GM12878 (cell line): Measurements from ENCODE around the gene PIM2. TPM values are rescaled to one million over a fixed set of nuclear protein-coding genes. Genes with fewer than 3 reads are reported as not detected.

Source experiments
- CEBPB ChIP-seq, 2 experiments: fragments of 150-350 bp in 1 of 2; IDR thresholded peaks; 2 replicates each; pipeline ENCODE4 v1.6.1; 2012 to 2014; ENCODE audit warnings: low read depth in 2 of 2, low read length in 2 of 2, borderline replicate concordance in 1 of 2, inconsistent platforms in 1 of 2
- CHD4 ChIP-seq: fragments of 200-600 bp; sonication (generic); IDR thresholded peaks from 2 replicates; pipeline ENCODE4 v1.6.1; 2016; ENCODE audit warnings: mild to moderate bottlenecking
- EP300 ChIP-seq, 2 experiments: fragments of 150-350 bp in 1 of 2; IDR thresholded peaks; 2 replicates each; pipeline ENCODE4 v1.6.1; 2011 to 2012; ENCODE audit warnings: low read depth in 2 of 2, low read length in 2 of 2, borderline replicate concordance in 1 of 2, improper control_type of control experiment in 1 of 2, inconsistent platforms in 1 of 2; ENCODE audit not compliant: control insufficient read depth in 1 of 2
- GATAD2B ChIP-seq: fragments of 450-650 bp; conservative IDR thresholded peaks from 2 replicates; pipeline ENCODE4 v1.6.1; 2017; ENCODE audit warnings: low read depth, mild to moderate bottlenecking, moderate library complexity
- HCFC1 ChIP-seq: fragments of 150-350 bp; IDR thresholded peaks from 2 replicates; pipeline ENCODE4 v1.6.1; 2014; ENCODE audit warnings: low read length
- HDAC2 ChIP-seq: fragments of 200-600 bp; sonication (generic); IDR thresholded peaks from 2 replicates; pipeline ENCODE4 v1.6.1; 2017
- HDGF ChIP-seq: fragments of 450-650 bp; IDR thresholded peaks from 2 replicates; pipeline ENCODE4 v1.6.1; 2016; ENCODE audit warnings: antibody characterized with exemption
- IRF5 ChIP-seq: fragments of 450-650 bp; IDR thresholded peaks from 2 replicates; pipeline ENCODE4 v1.6.1; 2017; ENCODE audit warnings: borderline replicate concordance
- KLF5 ChIP-seq: fragments of 450-650 bp; IDR thresholded peaks from 2 replicates; pipeline ENCODE4 v1.6.1; 2014; ENCODE audit warnings: mild to moderate bottlenecking; ENCODE audit not compliant: partially characterized antibody
- MYC ChIP-seq: IDR thresholded peaks from 2 replicates; pipeline ENCODE4 v1.6.1; 2011; ENCODE audit warnings: mild to moderate bottlenecking, low read length, moderate library complexity, inconsistent platforms; ENCODE audit not compliant: insufficient read depth, insufficient replicate concordance, insufficient read length, severe bottlenecking
- NFIC ChIP-seq: IDR thresholded peaks from 2 replicates; pipeline ENCODE4 v1.6.1; 2012; ENCODE audit warnings: low read depth, mild to moderate bottlenecking, inconsistent platforms, low read length, moderate library complexity
- NKRF ChIP-seq: fragments of 450-650 bp; conservative IDR thresholded peaks from 2 replicates; pipeline ENCODE4 v1.6.1; 2017; ENCODE audit warnings: mild to moderate bottlenecking, moderate library complexity
- NR2F1 ChIP-seq: fragments of 450-650 bp; conservative IDR thresholded peaks from 2 replicates; pipeline ENCODE4 v1.6.1; 2017; ENCODE audit warnings: mild to moderate bottlenecking
- POU2F2 ChIP-seq: IDR thresholded peaks from 3 replicates; pipeline ENCODE4 v1.6.1; 2011; ENCODE audit warnings: low read depth, mild to moderate bottlenecking, low read length, borderline replicate concordance
- RUNX3 ChIP-seq: IDR thresholded peaks from 2 replicates; pipeline ENCODE4 v1.6.1; 2012; ENCODE audit warnings: low read length, inconsistent platforms
- SP1 ChIP-seq: IDR thresholded peaks from one replicate; pipeline ENCODE4 v1.6.1; 2011; ENCODE audit warnings: low read depth, low read length
- STAT1 ChIP-seq: fragments of 450-650 bp; conservative IDR thresholded peaks from 2 replicates; pipeline ENCODE4 v1.6.1; 2014; ENCODE audit warnings: antibody characterized with exemption, mild to moderate bottlenecking
- YBX1 ChIP-seq: fragments of 450-650 bp; IDR thresholded peaks from 2 replicates; pipeline ENCODE4 v1.6.1; 2016; ENCODE audit warnings: antibody characterized with exemption
- ZBED1 ChIP-seq: IDR thresholded peaks from 2 replicates; pipeline ENCODE4 v1.6.1; 2016; ENCODE audit warnings: borderline replicate concordance
- polyA plus RNA-seq, 11 experiments: library from polyadenylated mRNA; depleted of rRNA in 4 of 11; unstranded in 6 of 11; stranded (reverse) in 5 of 11; fragments of >200 nt; fragmentation: Nextera tagmentation in 4 of 11; fragmentation: Illumina TruSeq in 1 of 11; extraction: Ambion mirVana in 4 of 11; extraction: Trizol in 1 of 11; gene quantifications; 1 replicate in 1 of 11; 2 replicates in 10 of 11; pipeline versions ENCODE4 v1.2.1 to v1.2.3, GENCODE V29; 2011 to 2016; ENCODE audit warnings: inconsistent platforms in 2 of 11, missing spikeins in 2 of 11, low read depth in 1 of 11
- total RNA-seq, 4 experiments: library from RNA; depleted of rRNA in 3 of 4; stranded (reverse); fragments of >200 nt in 3 of 4; fragmentation: Illumina TruSeq in 1 of 4; extraction: Trizol in 1 of 4; gene quantifications; 2 replicates each; pipeline versions ENCODE4 v1.2.1 to v1.2.3, GENCODE V29; 2013 to 2021
- TF ChIP-seq, protein P1 (sequence below): IDR thresholded peaks from 2 replicates; pipeline ENCODE4 v1.6.1; 2011; ENCODE audit warnings: low read depth, mild to moderate bottlenecking, low read length, moderate library complexity, borderline replicate concordance; ENCODE audit errors: extremely low read depth
- TF ChIP-seq, protein P2 (sequence below): fragments of 450-650 bp; IDR thresholded peaks from 2 replicates; pipeline ENCODE4 v1.6.1; 2016; ENCODE audit warnings: mild to moderate bottlenecking
- TF ChIP-seq, protein P3 (sequence below): fragments of 450-650 bp; IDR thresholded peaks from 2 replicates; pipeline ENCODE4 v1.6.1; 2018; ENCODE audit warnings: mild to moderate bottlenecking, low read depth, moderate library complexity; ENCODE audit not compliant: partially characterized antibody

Gene PIM2
- total and polyA plus RNA-seq, 10 of the 15 experiments (the other 5 are each of a cell fraction or from before 2014, with no cell fraction given): 19.2 to 96.8 (median 32.3) TPM

GRCh38 chrX:48937054-48937907, 18.5 kb upstream of the PIM2 start (continued):
- TF ChIP-seq MYC (no peak), GATAD2B (peak; percentile 89), YBX1 (no peak), HDGF (no peak), SP1 (peak; percentile 83), NKRF (no peak; the same call in 1 of the 2 replicates), ZBED1 (peak; percentile 24; the same call in 1 of the 2 replicates), POU2F2 (peak; percentile 84), KLF5 (peak; percentile 91), HCFC1 (no peak; the same call in 1 of the 2 replicates), STAT1 (no peak; the same call in 1 of the 2 replicates), NFIC (peak; percentile 92), RUNX3 (peak; percentile 99), EP300 (IDR thresholded peaks at IDR 0.05; ENCODE audit: borderline replicate concordance in 1 of 2, control insufficient read depth in 1 of 2, low read depth in 2 of 2, low read length in 2 of 2) (peak; percentile 97 to 98), IRF5 (no peak), CHD4 (no peak), HDAC2 (no peak), NR2F1 (peak; percentile 77), CEBPB (IDR thresholded peaks at IDR 0.05; ENCODE audit: borderline replicate concordance in 1 of 2, low read depth in 2 of 2, low read length in 2 of 2) (no peak; a peak in 1 of 4 replicates)
- TF ChIP-seq, protein P1, sequence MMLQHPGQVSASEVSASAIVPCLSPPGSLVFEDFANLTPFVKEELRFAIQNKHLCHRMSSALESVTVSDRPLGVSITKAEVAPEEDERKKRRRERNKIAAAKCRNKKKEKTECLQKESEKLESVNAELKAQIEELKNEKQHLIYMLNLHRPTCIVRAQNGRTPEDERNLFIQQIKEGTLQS: 0 out of 2 replicates have a peak, but pooled peaks have one; percentile 39
- TF ChIP-seq, protein P2, sequence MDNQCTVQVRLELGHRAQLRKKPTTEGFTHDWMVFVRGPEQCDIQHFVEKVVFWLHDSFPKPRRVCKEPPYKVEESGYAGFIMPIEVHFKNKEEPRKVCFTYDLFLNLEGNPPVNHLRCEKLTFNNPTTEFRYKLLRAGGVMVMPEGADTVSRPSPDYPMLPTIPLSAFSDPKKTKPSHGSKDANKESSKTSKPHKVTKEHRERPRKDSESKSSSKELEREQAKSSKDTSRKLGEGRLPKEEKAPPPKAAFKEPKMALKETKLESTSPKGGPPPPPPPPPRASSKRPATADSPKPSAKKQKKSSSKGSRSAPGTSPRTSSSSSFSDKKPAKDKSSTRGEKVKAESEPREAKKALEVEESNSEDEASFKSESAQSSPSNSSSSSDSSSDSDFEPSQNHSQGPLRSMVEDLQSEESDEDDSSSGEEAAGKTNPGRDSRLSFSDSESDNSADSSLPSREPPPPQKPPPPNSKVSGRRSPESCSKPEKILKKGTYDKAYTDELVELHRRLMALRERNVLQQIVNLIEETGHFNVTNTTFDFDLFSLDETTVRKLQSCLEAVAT: peak; percentile 98
- TF ChIP-seq, protein P3, sequence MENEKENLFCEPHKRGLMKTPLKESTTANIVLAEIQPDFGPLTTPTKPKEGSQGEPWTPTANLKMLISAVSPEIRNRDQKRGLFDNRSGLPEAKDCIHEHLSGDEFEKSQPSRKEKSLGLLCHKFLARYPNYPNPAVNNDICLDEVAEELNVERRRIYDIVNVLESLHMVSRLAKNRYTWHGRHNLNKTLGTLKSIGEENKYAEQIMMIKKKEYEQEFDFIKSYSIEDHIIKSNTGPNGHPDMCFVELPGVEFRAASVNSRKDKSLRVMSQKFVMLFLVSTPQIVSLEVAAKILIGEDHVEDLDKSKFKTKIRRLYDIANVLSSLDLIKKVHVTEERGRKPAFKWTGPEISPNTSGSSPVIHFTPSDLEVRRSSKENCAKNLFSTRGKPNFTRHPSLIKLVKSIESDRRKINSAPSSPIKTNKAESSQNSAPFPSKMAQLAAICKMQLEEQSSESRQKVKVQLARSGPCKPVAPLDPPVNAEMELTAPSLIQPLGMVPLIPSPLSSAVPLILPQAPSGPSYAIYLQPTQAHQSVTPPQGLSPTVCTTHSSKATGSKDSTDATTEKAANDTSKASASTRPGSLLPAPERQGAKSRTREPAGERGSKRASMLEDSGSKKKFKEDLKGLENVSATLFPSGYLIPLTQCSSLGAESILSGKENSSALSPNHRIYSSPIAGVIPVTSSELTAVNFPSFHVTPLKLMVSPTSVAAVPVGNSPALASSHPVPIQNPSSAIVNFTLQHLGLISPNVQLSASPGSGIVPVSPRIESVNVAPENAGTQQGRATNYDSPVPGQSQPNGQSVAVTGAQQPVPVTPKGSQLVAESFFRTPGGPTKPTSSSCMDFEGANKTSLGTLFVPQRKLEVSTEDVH: peak; percentile 52
